ENCODE results near the gene CCDC54. TPM values are rescaled to one million over a fixed set of nuclear protein-coding genes. Genes with fewer than 3 reads are reported as not detected.

Gene CCDC54
- total RNA-seq, 1 experiment from 2014 or later = not detected

- TF ChIP-seq CTCF (IDR thresholded peaks at IDR 0.05; ENCODE audit: unreplicated experiment) = peak; percentile 62
- Mint-ChIP-seq H3K27ac (ENCODE audit: low read depth, unreplicated experiment) (peak overlapping the region; percentile 75), H3K4me1 (ENCODE audit: insufficient read depth, unreplicated experiment) (peaks cover 18% of the 10 kb centered on the region), H3K27me3 (ENCODE audit: insufficient read depth, unreplicated experiment) (no peaks in the 10 kb centered on the region), H3K9me3 (ENCODE audit: unreplicated experiment) (peaks cover 13% of the 10 kb centered on the region), H3K36me3 (ENCODE audit: insufficient read depth, unreplicated experiment) (no peaks in the 10 kb centered on the region), H3K4me3 (ENCODE audit: unreplicated experiment) (peak overlapping the region; percentile 63)
- no TSS peak for BruUV-seq (replicated peaks)
- DNase-seq (ENCODE audit: unreplicated experiment) = peak; percentile 81
- POLR2A ChIA-PET = interaction anchor here (0.6 to 2.6 kb wide), 16 partner anchors 10 to 331 kb away, joined by 3 to 23 read pairs (median 4); no protein-coding TSS in a partner anchor
- CTCF ChIA-PET = interaction anchor here (0.6 to 4.6 kb wide), 52 partner anchors 9 to 366 kb away, joined by 3 to 135 read pairs (median 4); no protein-coding TSS in a partner anchor
- intact Hi-C loops (cut with micrococcal nuclease) = loop anchor here (1.0 kb wide), 3 partner anchors 149 to 215 kb away; no protein-coding TSS in a partner anchor
These were observed 44.0 kb downstream of the CCDC54 start for GRCh38 chr3:107421170-107421792.

DNA sequence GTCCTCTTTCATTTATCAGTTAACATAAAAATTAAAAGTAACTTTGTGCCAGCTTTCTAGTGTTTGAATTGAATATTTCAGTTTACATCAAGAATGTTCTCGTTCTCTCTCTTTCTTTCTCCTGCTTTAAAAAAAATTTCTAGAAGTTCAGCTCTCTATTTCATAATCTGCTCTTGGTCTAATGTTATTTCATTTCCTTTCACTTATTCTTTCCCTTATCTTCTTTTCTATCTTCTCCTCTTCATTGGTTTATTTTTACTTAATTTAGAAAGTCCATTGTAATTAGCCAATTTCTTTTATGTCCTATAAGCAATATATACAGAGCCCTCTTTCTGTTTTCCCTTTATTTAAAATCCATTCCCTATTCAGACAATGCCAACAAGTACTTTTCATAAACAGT lies 44.6 kb downstream of the CCDC54 start:
- Mint-ChIP-seq H3K9me3 (ENCODE audit: unreplicated experiment) (peaks cover 7% of the 10 kb centered on the region), H3K27me3 (ENCODE audit: insufficient read depth, unreplicated experiment) (no peaks in the 10 kb centered on the region), H3K27ac (ENCODE audit: low read depth, unreplicated experiment) (peak overlapping the region; percentile 64), H3K4me1 (ENCODE audit: insufficient read depth, unreplicated experiment) (peaks cover 13% of the 10 kb centered on the region), H3K4me3 (ENCODE audit: unreplicated experiment) (no peak overlapping the region), H3K36me3 (ENCODE audit: insufficient read depth, unreplicated experiment) (no peaks in the 10 kb centered on the region)
- no peak for DNase-seq (ENCODE audit: unreplicated experiment)
- CTCF ChIA-PET = interaction anchor here (0.6 to 4.6 kb wide), 46 partner anchors 8 to 221 kb away, joined by 3 to 135 read pairs (median 4); no protein-coding TSS in a partner anchor
- no peak for TF ChIP-seq CTCF (IDR thresholded peaks at IDR 0.05; ENCODE audit: unreplicated experiment)
- POLR2A ChIA-PET = interaction anchor here (1.1 to 2.6 kb wide), 9 partner anchors 10 to 186 kb away, joined by 3 to 23 read pairs (median 10); no protein-coding TSS in a partner anchor
- no TSS peak for BruUV-seq (replicated peaks)
- intact Hi-C loops (cut with micrococcal nuclease) = loop anchor here (1.0 kb wide), 3 partner anchors 150 to 216 kb away; no protein-coding TSS in a partner anchor

GRCh38 chr3:107425033-107425432 lies 47.8 kb downstream of the CCDC54 start:
- Mint-ChIP-seq H3K27ac (ENCODE audit: low read depth, unreplicated experiment) (no peak overlapping the region), H3K27me3 (ENCODE audit: insufficient read depth, unreplicated experiment) (no peaks in the 10 kb centered on the region), H3K9me3 (ENCODE audit: unreplicated experiment) (no peaks in the 10 kb centered on the region), H3K4me1 (ENCODE audit: insufficient read depth, unreplicated experiment) (peaks cover 9% of the 10 kb centered on the region), H3K4me3 (ENCODE audit: unreplicated experiment) (no peak overlapping the region), H3K36me3 (ENCODE audit: insufficient read depth, unreplicated experiment) (no peaks in the 10 kb centered on the region)
- TF ChIP-seq CTCF (IDR thresholded peaks at IDR 0.05; ENCODE audit: unreplicated experiment) = no peak
- POLR2A ChIA-PET = no interaction called here
- intact Hi-C loops (cut with micrococcal nuclease) = no loop called here
- CTCF ChIA-PET = interaction anchor here (0.6 to 0.7 kb wide), 2 partner anchors 353 to 452 kb away, joined by 3 read pairs; no protein-coding TSS in a partner anchor
- BruUV-seq (replicated peaks) = no TSS peak
- no peak for DNase-seq (ENCODE audit: unreplicated experiment)

DNA sequence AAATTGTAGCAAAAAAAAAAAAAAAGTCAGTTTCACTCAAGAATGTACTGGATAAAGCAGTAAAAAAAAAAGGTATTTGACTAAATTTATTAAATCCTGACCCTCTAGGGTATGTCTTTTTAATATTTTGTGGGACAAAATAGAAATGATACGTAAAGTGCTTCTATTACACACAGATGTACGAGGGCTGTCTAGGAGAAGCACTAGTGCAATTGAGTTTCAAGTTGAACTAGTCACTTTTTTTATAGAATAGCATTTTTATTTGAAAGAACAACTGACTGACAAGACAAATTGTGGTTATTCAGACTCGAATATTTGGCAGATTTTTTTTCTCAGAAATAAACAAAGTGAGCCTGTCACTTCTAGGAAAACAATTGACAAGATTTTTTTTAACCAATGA lies 49.0 kb downstream of the CCDC54 start:
- ChIA-PET CTCF (interaction anchor here (0.9 to 6.5 kb wide), 2 partner anchors 153 to 191 kb away, joined by 3 to 85 read pairs; no protein-coding TSS in a partner anchor), POLR2A (no interaction called here)
- DNase-seq (ENCODE audit: unreplicated experiment) = no peak
- intact Hi-C loops (cut with micrococcal nuclease) = no loop called here
- peaks cover 7% of the 10 kb centered on the region for H3K36me3 Mint-ChIP-seq (ENCODE audit: insufficient read depth, unreplicated experiment)
- H3K27me3 Mint-ChIP-seq (ENCODE audit: insufficient read depth, unreplicated experiment) = no peaks in the 10 kb centered on the region
- H3K4me3 Mint-ChIP-seq (ENCODE audit: unreplicated experiment) = no peak overlapping the region
- peaks cover 8% of the 10 kb centered on the region for H3K4me1 Mint-ChIP-seq (ENCODE audit: insufficient read depth, unreplicated experiment)
- TF ChIP-seq CTCF (IDR thresholded peaks at IDR 0.05; ENCODE audit: unreplicated experiment) = no peak
- H3K27ac Mint-ChIP-seq (ENCODE audit: low read depth, unreplicated experiment) = no peak overlapping the region
- no peaks in the 10 kb centered on the region for H3K9me3 Mint-ChIP-seq (ENCODE audit: unreplicated experiment)
- BruUV-seq (replicated peaks) = no TSS peak

Other genes starting within 250 kb of the CCDC54 start
- gene BBX, start 145.5 kb downstream of the CCDC54 start, total RNA-seq (2022) = 73.2 and 77.2 TPM in 2 replicates